ENCODE data around the gene PREB. TPM values are rescaled to one million over a fixed set of nuclear protein-coding genes. Genes with fewer than 3 reads are reported as not detected.
A peak's percentile ranks its signal among the peaks of the same experiment; 100 is the strongest.

PREB gene
- total RNA-seq, 2 donors from 2014 or later: 91.6 to 109 TPM

GRCh38 chr2:27164960-27165763 lies 30.7 kb upstream of the PREB start:
- H3K9me3 Mint-ChIP-seq: no peaks in the 10 kb centered on the region
- H3K4me1 Mint-ChIP-seq (ENCODE audit: low read depth in 2 of 2): no peaks in the 10 kb centered on the region
- peaks cover 0 to 3% of the 10 kb centered on the region in 2 donors for H3K27me3 Mint-ChIP-seq
- no peaks in the 10 kb centered on the region for H3K36me3 Mint-ChIP-seq
- H3K27ac Mint-ChIP-seq: no peak overlapping the region
- no peak for ATAC-seq
- H3K4me3 Mint-ChIP-seq: no peak overlapping the region
- DNase-seq (ENCODE audit: low spot score): no peak

- H3K27me3 Mint-ChIP-seq: no peaks in the 10 kb centered on the region
- no peak for ATAC-seq
- no peaks in the 10 kb centered on the region for H3K9me3 Mint-ChIP-seq
- no peaks in the 10 kb centered on the region for H3K36me3 Mint-ChIP-seq
- H3K4me3 Mint-ChIP-seq: no peak overlapping the region
- no peak overlapping the region for H3K27ac Mint-ChIP-seq
- DNase-seq (ENCODE audit: low spot score): no peak
- H3K4me1 Mint-ChIP-seq (ENCODE audit: low read depth in 2 of 2): no peaks in the 10 kb centered on the region
These were observed 28.0 kb upstream of the PREB start for GRCh38 chr2:27162151-27163121.

GRCh38 chr2:27160191-27160590 lies 25.8 kb upstream of the PREB start:
- H3K4me3 Mint-ChIP-seq: no peak overlapping the region
- DNase-seq (ENCODE audit: low spot score) (no peak), ATAC-seq (no peak)
- no peaks in the 10 kb centered on the region for H3K27me3 Mint-ChIP-seq
- no peaks in the 10 kb centered on the region for H3K9me3 Mint-ChIP-seq
- H3K36me3 Mint-ChIP-seq: no peaks in the 10 kb centered on the region
- no peaks in the 10 kb centered on the region for H3K4me1 Mint-ChIP-seq (ENCODE audit: low read depth in 2 of 2)
- no peak overlapping the region for H3K27ac Mint-ChIP-seq

GRCh38 chr2:27159271-27159670 lies 24.8 kb upstream of the PREB start:
- Mint-ChIP-seq H3K27me3 (no peaks in the 10 kb centered on the region), H3K4me3 (no peak overlapping the region), H3K9me3 (no peaks in the 10 kb centered on the region), H3K27ac (no peak overlapping the region), H3K4me1 (ENCODE audit: low read depth in 2 of 2) (no peaks in the 10 kb centered on the region), H3K36me3 (no peaks in the 10 kb centered on the region)
- ATAC-seq (peak in 1 of 2 donors; percentile 22), DNase-seq (ENCODE audit: low spot score) (no peak)

- Mint-ChIP-seq H3K27ac (no peak overlapping the region), H3K27me3 (no peaks in the 10 kb centered on the region), H3K4me3 (no peak overlapping the region), H3K9me3 (no peaks in the 10 kb centered on the region), H3K4me1 (ENCODE audit: low read depth in 2 of 2) (no peaks in the 10 kb centered on the region), H3K36me3 (no peaks in the 10 kb centered on the region)
- DNase-seq (ENCODE audit: low spot score): no peak
- no peak for ATAC-seq
These were observed 24.0 kb upstream of the PREB start for GRCh38 chr2:27158468-27158867.

- H3K36me3 Mint-ChIP-seq: no peaks in the 10 kb centered on the region
- no peak overlapping the region for H3K4me3 Mint-ChIP-seq
- DNase-seq (ENCODE audit: low spot score) (no peak), ATAC-seq (no peak)
- no peak overlapping the region for H3K27ac Mint-ChIP-seq
- H3K4me1 Mint-ChIP-seq (ENCODE audit: low read depth in 2 of 2): no peaks in the 10 kb centered on the region
- H3K27me3 Mint-ChIP-seq: no peaks in the 10 kb centered on the region
- no peaks in the 10 kb centered on the region for H3K9me3 Mint-ChIP-seq
These were observed 20.7 kb upstream of the PREB start for GRCh38 chr2:27155069-27155520.

- ATAC-seq: no peak
- DNase-seq (ENCODE audit: low spot score): no peak
- Mint-ChIP-seq H3K36me3 (no peaks in the 10 kb centered on the region), H3K27me3 (no peaks in the 10 kb centered on the region), H3K27ac (no peak overlapping the region), H3K4me1 (ENCODE audit: low read depth in 2 of 2) (no peaks in the 10 kb centered on the region), H3K9me3 (no peaks in the 10 kb centered on the region), H3K4me3 (no peak overlapping the region)
These were observed 20.1 kb upstream of the PREB start for GRCh38 chr2:27154488-27154887.

- ATAC-seq: no peak
- H3K9me3 Mint-ChIP-seq: no peaks in the 10 kb centered on the region
- H3K27ac Mint-ChIP-seq: no peak overlapping the region
- no peak overlapping the region for H3K4me3 Mint-ChIP-seq
- no peaks in the 10 kb centered on the region for H3K4me1 Mint-ChIP-seq (ENCODE audit: low read depth in 2 of 2)
- no peak for DNase-seq (ENCODE audit: low spot score)
- no peaks in the 10 kb centered on the region for H3K36me3 Mint-ChIP-seq
- peaks cover 0 to 5% of the 10 kb centered on the region in 2 donors for H3K27me3 Mint-ChIP-seq
These were observed 18.5 kb upstream of the PREB start for GRCh38 chr2:27152796-27153464.

- ATAC-seq: no peak
- no peak overlapping the region for H3K27ac Mint-ChIP-seq
These were observed 17.8 kb upstream of the PREB start for GRCh38 chr2:27152102-27152795.

GRCh38 chr2:27150639-27151230 lies 16.3 kb upstream of the PREB start:
- ATAC-seq (no peak), DNase-seq (ENCODE audit: low spot score) (no peak)
- peaks cover 4 to 8% of the 10 kb centered on the region in 2 donors for H3K27me3 Mint-ChIP-seq
- no peaks in the 10 kb centered on the region for H3K4me1 Mint-ChIP-seq (ENCODE audit: low read depth in 2 of 2)
- no peak overlapping the region for H3K4me3 Mint-ChIP-seq
- no peaks in the 10 kb centered on the region for H3K36me3 Mint-ChIP-seq
- no peaks in the 10 kb centered on the region for H3K9me3 Mint-ChIP-seq
- no peak overlapping the region for H3K27ac Mint-ChIP-seq

More at GRCh38 chr2:27152102-27152795, 17.8 kb upstream of the PREB start:
- Mint-ChIP-seq H3K4me1 (ENCODE audit: low read depth in 2 of 2) (no peaks in the 10 kb centered on the region), H3K27me3 (peaks cover 0 to 8% of the 10 kb centered on the region in 2 donors), H3K4me3 (no peak overlapping the region), H3K36me3 (no peaks in the 10 kb centered on the region), H3K9me3 (no peaks in the 10 kb centered on the region)
- DNase-seq (ENCODE audit: low spot score): no peak

GRCh38 chr2:27149570-27150405 lies 15.4 kb upstream of the PREB start:
- Mint-ChIP-seq H3K4me1 (ENCODE audit: low read depth in 2 of 2) (no peaks in the 10 kb centered on the region), H3K27ac (no peak overlapping the region), H3K9me3 (no peaks in the 10 kb centered on the region), H3K27me3 (peaks cover 7 to 9% of the 10 kb centered on the region in 2 donors), H3K36me3 (no peaks in the 10 kb centered on the region), H3K4me3 (no peak overlapping the region)
- DNase-seq (ENCODE audit: low spot score) (no peak), ATAC-seq (peak; percentile 17 to 34)

- Mint-ChIP-seq H3K4me3 (no peak within 1 kb of the TSS), H3K36me3 (no peaks in the 10 kb centered on the region), H3K27me3 (peaks cover 12 to 17% of the 10 kb centered on the region in 2 donors), H3K4me1 (ENCODE audit: low read depth in 2 of 2) (no peaks in the 10 kb centered on the region), H3K27ac (no peak within 1 kb of the TSS), H3K9me3 (no peaks in the 10 kb centered on the region)
- DNase-seq (ENCODE audit: low spot score): no peak
- ATAC-seq: no peak
These were observed 14.5 kb upstream of the PREB start, which contains the start of gene TCF23 for GRCh38 chr2:27148801-27149439. Gene TCF23, plus strand, starts transcription at chr2:27149004. Its CDS starts 130 bp downstream, at chr2:27149134.
